C4-2B (cell line): ENCODE data around the gene FEN1.

Experiments
- ZFX ChIP-seq: fragments of 450-650 bp; IDR thresholded peaks from 2 replicates; pipeline ENCODE4 v1.6.1; 2017
- TF ChIP-seq, protein P1 (sequence below): fragments of 450-650 bp; conservative IDR thresholded peaks from 2 replicates; pipeline ENCODE4 v1.5.1; 2017; ENCODE audit warnings: mild to moderate bottlenecking

DNA sequence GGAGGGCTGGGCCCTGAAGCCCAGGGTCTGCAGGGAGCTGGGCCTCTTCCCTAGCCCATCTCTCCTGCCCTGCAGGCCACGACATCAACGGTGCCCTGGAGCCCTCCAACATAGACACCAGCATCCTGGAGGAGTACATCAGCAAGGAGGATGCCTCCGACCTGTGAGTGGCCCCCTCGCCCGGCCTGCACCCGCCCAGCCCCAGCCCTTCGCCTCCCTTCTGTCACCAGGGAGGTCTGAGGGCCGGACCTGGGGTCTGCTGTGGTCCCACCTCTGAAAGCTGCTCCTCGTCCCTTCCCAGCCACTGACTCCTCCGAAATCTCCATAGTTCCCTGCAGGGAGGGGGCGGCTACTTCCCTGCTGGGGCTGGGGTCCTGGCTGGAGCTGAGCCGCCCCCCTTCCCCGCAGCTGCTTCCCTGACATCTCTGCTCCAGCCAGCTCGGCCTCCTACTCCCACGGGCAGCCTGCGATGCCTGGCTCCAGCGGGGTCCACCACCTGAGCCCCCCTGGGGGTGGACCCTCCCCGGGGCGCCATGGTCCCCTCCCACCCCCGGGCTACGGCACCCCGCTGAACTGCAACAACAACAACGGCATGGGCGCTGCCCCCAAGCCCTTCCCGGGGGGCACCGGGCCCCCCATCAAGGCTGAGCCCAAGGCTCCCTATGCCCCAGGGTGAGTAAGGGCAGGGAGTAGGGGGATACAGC is 27.0 kb upstream of the FEN1 start:
- TF ChIP-seq, protein P1, sequence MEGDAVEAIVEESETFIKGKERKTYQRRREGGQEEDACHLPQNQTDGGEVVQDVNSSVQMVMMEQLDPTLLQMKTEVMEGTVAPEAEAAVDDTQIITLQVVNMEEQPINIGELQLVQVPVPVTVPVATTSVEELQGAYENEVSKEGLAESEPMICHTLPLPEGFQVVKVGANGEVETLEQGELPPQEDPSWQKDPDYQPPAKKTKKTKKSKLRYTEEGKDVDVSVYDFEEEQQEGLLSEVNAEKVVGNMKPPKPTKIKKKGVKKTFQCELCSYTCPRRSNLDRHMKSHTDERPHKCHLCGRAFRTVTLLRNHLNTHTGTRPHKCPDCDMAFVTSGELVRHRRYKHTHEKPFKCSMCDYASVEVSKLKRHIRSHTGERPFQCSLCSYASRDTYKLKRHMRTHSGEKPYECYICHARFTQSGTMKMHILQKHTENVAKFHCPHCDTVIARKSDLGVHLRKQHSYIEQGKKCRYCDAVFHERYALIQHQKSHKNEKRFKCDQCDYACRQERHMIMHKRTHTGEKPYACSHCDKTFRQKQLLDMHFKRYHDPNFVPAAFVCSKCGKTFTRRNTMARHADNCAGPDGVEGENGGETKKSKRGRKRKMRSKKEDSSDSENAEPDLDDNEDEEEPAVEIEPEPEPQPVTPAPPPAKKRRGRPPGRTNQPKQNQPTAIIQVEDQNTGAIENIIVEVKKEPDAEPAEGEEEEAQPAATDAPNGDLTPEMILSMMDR: no peak
- no peak for TF ChIP-seq ZFX
